ENCODE data around the gene MCU.
"Not testable (repeated sequence)": the region's sequence is repeated elsewhere in the genome, so short reads cannot be mapped to it uniquely, and the experiment has no call there.

The MCU gene

DNA sequence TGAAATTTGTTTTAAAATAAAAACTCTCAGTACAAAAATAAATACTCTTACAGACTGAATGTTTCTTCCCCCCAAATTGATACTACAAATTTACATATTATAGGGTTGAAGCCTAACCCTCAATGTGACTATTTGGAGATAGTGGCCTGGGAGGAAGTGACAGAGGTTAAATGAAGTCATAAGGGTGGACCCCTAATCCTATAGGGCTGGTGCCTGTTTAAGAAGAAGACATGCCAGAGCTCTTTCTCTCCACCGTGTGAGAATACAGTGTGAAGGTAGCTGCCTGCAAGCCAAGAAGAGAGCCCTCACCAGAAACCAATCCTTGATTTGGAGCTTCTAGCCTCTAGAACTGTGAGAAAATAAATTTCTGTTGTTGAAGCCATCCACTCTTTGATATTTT lies 67.6 kb downstream of the MCU start:
- no peak for DNase-seq (ENCODE audit: low read depth in 1 of 2, low spot score in 1 of 2)

DNA sequence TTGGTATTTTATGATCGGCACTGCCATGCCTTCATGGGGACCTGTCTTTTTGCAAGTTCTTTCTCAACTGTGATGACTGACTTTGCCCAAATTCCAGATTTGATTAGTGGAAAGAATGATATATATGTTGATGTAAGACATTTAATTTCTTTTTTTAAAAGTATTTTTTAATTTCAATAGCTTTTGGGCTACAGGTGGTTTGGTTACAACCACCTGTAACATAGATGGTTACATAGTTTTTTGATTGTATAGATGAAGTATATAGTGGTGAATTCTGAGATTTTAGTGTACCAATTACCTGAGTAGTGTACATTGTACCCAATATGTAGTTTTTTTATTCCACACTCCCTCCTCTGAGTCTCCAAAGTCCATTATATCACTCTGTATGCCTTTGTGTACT lies 69.6 kb downstream of the MCU start:
- no peak for DNase-seq (ENCODE audit: low read depth in 1 of 2, low spot score in 1 of 2)

DNA sequence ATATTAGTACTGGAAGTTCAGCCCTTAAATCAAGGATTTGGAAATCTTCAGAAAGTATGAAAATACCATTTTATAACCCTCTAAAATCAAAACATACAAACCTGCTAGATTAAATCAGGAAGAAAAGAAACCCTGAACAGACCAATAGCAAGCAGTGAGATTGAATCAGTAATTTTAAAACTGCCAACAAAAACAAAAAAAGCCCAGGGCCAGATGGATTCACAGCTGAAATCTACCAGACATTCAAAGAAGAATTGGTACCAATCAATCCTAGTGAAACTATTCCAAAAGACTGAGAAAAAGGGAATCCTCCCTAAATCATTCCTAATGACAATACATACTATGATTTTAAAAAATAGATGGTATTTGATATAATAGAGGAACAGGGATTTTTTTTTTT lies 70.1 kb downstream of the MCU start:
- DNase-seq (ENCODE audit: low read depth in 1 of 2, low spot score in 1 of 2), result no peak

DNA sequence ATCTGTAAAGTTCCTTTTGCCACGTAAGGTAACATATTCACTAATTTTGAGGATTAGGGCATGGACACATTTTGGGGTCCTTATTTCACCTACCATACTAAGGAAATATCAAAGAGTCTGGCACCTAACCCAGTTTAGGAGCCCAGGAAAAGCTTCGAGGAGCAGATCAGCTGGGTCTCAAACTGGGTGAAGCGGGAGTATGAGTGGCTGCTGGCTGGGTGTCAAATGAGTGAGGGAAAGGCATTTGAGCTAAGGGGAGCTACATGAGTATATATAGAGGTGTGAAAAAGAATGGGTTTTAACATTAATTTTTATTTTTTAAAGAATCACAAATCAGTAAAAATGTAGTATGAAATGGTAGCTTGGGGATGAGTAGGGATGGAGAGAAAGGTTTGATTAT lies 71.3 kb downstream of the MCU start:
- DNase-seq (ENCODE audit: low read depth in 1 of 2, low spot score in 1 of 2), result no peak

DNA sequence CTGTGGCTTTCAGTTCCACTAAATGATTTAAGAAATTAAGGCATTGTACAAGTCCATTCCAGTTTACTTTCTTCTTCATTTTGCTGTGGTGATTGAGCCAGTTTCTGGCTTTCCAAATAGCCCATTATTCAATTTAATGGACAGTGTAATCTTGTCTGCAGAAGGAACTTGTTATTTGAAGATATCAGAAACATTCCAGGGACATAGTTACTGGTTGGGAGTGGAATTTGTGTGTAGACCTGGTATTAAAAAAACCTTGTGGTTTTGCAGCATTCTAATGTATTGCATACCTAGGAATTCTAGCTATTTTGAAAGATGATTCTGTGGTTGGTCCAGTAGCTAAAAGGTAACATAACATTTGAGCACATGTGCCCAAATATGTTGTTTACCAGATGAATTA lies 72.2 kb downstream of the MCU start:
- no peak for DNase-seq (ENCODE audit: low read depth in 1 of 2, low spot score in 1 of 2)

DNA sequence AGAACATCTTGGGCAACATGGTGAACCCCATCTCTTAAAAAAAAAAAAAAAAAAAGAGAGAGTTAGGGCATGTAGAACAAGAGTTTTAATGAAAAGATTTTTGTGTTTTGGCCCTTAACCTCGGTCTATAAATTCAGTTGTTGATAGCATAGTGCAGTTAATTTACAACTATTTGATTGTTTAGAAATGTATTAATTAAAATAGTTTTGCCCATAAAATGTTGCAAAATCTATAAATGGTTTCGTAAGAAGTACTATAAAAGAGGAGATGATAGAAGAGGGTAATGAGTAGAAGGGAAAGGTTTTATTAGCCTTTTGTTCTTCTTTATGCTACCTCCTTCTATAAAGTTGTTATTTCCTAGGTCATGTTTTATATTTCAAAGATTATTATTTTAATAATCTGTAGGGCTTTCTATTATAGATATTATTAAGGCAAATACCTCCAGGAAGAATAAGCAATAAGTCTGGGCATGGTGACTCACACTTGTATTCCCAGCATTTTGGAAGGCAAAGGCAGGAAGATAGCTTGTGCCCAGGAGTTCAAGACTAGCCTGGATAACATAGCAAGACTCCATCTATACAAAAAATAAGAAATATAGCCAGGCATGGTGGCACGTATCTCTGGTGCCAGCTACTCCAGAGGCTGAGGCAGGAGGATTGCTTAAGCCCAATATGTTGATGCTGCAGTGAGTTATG lies 73.3 kb downstream of the MCU start:
- no peak for DNase-seq (ENCODE audit: low read depth in 1 of 2, low spot score in 1 of 2)

DNA sequence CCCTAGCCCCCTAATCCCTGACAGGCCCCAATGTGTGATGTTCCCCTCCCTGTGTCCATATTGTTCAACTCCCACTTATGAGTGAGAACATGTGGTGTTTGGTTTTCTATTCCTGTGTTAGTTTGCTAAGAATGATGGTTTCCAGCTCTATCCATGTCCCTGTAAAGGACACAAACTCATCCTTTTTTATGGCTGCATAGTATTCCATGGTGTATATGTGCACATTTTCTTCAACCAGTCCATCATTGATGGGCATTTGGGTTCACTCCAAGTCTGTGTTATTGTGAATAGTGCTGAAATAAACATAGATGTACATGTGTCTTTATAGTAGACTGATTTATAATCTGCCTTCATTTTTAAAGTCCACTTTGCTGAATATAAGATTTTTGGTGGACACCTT lies 79.3 kb downstream of the MCU start:
- DNase-seq (ENCODE audit: low read depth in 1 of 2, low spot score in 1 of 2), result not testable (repeated sequence)

DNA sequence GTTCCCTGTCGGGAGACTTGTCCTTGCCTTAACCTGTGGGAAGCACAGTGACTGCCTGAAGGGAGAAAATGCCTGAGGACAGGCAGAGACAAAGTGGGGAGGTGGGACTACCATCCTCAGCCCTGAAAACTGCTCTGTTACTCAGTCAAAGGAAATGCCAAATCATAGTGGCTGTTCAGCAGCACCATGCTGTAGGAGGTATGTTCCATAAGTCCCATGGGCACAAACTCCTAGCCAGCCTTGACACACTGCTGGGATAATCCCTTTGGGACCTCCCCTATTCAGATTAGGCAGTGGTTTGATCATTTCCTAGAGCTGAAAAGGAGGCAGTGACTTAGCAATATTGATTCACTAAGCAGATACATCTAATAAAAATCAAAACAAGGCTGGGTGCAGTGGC lies 80.1 kb downstream of the MCU start:
- no peak for DNase-seq (ENCODE audit: low read depth in 1 of 2, low spot score in 1 of 2)

DNA sequence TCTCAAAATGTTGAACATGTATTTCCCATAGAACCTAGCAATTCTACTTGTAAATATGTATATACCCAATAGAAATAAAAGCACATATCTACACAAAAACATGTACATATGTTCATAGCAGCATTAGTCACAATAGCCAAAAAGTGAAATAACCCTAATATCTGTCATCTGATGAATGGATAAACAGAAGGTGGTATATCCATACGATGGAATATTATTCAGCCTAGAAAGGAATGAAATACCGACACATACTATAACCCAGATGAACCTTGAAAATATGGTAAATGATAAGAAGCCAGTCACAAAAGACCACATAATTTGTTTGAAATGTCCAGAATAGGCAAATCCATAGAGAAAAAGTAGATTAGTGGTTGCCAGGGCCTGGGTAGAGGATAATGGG lies 87.9 kb downstream of the MCU start:
- no peak for DNase-seq (ENCODE audit: low read depth in 1 of 2, low spot score in 1 of 2)

DNA sequence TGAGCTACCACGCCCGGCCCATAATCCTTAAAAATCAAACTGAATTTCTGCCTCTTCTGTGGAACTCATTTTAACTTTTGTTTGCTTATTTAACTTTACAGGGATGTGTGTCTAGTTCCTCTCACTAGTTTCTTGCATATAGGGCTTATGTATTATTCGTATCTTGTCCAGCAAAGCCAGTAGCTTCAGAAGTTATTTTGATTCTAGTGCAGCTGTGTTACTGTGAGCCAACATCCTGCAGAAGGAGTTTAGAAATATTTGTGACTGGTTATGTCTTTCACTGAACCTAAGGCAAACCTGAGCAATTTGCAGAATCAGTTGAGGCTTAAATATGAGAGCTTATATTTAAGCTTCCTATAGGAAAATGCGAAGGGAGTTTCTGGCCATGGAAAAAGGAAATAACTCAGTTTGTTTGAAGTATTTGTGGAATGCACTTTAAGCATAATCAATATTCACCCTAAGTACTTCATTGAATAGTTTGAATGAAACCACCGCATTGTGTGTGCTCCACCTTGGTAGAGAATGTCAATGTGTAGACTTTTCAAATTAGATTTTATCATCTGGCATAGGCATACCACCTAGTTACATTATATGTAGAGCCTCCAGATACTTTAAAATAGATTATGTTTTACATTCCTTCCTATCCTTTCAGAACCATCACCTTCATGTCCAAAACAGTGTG lies 90.8 kb downstream of the MCU start:
- no peak for DNase-seq (ENCODE audit: low read depth in 1 of 2, low spot score in 1 of 2)

DNA sequence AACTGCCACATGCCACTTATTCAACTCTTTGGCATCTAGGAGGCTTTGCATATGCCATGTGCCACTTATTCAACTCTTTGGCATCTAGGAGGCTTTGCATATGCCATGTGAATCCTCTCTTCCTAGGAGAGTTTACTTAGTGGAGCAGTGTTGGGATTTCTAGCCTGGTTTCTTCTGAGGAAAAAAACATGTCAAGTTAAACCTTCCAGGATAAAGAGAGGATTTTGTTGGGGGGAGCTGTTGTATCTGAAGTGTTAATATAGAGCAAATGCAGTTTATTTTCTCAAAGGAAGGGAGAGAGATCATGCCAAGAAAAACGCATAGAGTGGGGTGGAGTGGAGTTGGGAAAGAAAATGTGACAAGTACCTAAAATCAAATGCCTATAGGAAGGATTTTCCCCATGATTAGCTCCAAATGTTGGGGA lies 91.5 kb downstream of the MCU start:
- DNase-seq (ENCODE audit: low read depth in 1 of 2, low spot score in 1 of 2), result no peak

DNA sequence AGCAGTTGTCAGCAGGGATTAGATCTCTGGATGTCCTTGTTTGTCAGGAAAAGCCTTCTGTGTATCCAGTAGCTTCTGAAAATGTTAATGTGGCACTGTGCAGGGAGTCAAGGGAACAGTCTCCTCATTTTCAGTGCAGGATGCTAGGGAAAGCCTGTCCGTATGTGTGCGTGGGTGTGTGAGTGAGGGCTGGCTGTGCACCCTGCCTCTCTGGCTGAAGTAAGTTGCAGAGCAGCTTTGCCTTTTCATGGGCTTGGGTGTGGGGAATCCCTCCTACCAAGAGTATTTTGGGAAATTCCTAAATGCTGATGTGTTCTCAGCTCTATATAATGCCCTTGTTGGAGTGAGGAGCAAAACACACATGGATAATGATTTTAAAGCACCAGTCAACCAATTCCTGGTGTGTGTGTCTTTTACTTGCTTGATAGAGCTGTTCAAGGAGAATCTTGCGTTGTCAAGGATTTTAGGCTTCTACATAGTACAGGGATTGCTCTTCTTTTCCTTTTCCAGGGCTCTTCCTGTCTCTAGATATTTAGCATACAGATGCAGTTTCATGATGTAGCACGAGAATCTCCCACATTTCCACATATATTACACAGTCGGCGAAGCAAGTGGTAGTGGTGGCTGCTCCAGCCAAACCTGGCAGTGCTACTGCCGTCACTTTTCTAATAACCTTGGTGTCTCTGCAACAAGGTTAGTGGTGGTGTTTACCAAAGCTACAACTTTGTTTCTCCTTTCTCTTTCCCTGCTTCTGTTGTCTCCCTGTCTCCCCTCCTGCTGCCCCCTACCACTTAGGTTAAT lies 92.8 kb downstream of the MCU start:
- DNase-seq (ENCODE audit: low read depth in 1 of 2, low spot score in 1 of 2), result no peak

DNA sequence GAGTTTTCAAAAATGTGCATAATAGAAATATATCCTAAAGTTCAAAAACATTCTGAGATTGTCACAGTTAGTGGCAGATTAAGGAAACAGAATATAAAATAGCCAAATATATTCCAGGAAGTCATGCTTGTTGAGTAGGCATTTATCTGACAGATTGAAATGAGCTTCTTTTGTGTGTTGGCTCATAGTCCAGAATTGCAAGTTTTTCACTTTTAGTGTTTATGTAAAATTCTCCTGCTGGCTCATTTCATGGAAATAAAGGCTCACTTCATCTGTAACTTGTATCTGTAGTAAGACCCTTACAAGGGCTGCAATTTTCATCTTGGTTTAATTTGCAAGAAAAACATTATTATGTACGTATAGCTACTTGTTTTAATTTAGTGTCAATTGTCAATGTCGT lies 93.5 kb downstream of the MCU start:
- DNase-seq (ENCODE audit: low read depth in 1 of 2, low spot score in 1 of 2), result no peak

DNA sequence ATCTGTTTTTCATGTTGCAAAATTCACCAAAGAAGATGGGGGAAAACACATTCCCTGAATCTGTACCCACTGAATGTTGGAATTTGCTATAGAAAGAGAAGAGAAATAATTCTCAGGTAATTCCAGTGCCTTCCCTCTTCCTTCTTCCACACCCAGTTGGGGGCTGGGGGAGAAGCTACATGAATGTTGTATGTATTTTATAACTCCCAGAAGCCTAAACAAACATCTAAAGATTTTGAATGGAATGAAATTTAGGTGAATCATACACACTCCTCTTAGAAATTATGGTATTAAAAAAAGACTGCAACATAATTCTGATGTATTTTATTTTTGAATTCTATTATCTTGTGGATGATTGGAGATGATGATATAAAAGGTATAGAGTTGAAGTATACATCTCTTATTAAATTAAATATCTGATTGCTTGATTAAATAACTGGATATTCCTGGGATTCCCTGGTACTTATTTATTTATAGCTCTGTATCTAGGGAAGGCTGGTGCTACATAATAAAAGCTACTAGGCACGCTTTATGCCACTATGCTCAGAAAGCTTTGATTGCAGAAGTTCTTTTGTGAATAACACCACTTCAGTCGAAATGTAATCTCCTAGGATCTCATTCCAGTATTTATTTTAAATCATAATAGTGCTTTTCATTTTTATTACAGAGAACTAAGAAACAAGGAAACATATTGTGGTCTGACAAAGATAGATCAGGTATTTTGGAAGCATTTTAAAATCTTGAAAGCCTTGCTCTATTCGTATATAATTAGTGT lies 98.5 kb downstream of the MCU start:
- no peak for DNase-seq (ENCODE audit: low read depth in 1 of 2, low spot score in 1 of 2)

DNA sequence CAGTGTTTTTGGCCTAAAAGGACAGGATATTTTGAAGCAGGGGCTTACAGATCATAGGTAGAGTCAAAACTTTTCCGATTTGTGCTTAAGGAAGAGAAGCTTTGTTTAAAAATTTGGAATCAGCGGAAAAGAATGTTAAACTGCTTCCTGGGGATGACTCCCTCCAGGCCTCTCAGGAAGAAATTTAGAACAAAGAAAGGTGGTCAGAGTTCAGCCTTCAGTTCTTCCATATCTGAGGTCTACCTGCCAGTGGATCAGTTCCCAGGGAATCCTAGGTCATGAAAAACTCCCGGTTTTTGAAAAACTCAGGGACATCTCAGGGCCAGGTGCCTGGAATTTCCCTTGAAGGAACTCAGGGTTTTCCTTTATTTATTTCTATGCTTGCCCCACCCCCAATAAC lies 100.3 kb downstream of the MCU start:
- no peak for DNase-seq (ENCODE audit: low read depth in 1 of 2, low spot score in 1 of 2)

DNA sequence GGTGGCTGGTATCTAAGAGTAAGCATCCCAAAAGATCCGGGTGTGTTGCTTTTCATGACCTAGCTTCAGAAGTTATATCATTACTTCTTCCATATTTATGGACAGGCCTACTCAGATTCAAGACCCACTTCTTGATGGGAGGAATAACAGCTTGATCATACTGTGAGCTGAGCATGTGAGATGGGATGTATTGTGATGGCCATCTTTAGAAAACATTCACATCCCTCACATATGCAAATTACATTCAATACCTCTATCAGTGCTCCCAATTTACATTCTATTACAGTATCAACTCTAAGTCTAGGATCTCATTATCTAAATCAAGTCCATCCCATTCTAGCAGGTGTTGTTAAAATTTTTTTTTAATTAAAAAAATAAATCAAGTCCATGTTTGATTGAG lies 101.8 kb downstream of the MCU start:
- DNase-seq (ENCODE audit: low read depth in 1 of 2, low spot score in 1 of 2), result no peak

DNA sequence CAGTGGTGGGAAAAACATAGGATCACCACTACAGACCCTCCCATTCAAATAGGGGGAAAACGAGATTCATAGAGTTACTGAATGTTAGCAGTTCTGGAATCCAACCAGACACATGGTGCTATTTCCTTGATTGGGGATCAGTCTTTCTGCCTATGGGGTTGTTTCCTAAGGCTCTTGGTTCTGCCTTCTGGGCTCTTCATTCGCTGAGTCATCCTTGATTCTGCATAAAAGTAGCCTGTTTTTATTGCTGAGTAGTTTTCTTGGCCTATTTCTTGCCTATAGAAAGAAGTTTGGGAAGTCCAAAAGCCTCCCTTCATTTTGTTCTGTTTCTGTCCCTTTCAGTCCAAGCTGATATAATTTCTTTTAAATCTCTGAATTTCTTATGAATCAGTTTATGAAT lies 102.3 kb downstream of the MCU start:
- DNase-seq (ENCODE audit: low read depth in 1 of 2, low spot score in 1 of 2), result no peak

DNA sequence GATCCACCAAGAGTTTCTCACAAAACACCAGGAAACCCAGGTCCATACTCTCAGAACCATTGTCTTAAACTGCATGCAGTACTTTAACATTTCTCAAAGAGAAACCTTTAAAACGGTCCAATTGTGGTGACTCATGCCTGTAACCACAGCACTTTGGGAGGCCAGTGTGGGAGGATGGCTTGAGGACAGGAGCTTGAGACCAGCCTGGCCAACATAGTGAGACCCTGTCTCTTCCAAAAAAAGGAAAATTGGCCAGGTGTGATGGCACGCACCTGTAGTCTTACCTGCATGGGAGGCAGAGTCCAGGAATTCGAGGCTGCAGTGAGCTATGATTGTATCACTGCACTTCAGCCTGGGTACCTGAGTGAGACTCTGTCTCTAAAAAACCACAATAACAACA lies 104.1 kb downstream of the MCU start:
- no peak for DNase-seq (ENCODE audit: low read depth in 1 of 2, low spot score in 1 of 2)

DNA sequence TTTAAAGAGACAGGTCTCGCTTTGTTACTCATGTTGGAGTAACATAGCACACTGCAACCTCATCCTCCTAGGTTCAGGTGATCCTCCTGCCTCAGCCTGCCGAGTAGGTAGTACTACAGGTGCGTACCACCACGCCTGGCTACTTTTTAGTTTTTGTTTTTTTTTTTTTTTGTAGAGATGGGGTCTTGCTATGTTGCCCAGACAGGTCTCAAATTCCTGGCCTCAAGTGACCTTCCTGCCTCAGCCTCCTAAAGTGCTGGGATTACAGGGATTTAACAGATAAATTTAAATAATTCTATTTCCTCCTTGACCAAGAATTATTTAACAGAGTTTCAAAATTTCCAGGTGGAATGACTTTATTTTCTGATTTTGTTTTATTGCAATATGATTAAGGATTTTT lies 104.6 kb downstream of the MCU start:
- DNase-seq (ENCODE audit: low read depth in 1 of 2, low spot score in 1 of 2), result no peak

DNA sequence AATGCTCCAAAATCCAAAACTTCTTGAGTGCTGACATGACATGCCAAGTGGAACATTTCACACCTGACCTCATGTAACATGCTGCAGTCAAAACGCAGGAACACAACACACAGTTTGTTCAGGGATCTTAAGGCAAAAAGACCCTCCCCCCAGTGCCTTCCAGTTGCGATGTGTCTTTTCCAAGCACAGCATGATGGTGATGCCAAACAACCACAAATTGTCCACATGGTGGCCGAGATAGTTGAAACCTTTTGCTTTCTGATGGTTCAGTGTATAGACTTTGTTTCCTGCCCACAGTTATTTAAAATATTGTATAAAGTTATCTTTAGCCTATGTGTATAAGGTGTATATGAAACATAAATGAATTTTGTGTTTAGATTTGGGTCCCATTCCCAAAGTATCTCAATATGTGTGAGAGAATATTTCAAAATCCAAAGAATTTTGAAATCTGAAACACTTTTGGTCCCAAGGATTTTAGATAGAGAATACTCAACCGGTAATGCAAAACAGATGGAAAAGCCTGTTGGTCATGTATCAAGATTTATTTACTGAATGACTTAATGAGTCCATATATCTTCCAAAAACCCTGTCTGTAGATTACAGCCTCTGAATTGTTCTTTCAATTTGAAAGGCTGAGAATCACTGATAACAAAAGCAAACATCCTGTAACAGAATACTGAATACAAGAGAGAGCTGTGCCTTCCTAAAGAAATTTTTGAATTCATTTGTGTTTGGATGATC lies 108.2 kb downstream of the MCU start:
- DNase-seq (ENCODE audit: low read depth in 1 of 2, low spot score in 1 of 2), result no peak

DNA sequence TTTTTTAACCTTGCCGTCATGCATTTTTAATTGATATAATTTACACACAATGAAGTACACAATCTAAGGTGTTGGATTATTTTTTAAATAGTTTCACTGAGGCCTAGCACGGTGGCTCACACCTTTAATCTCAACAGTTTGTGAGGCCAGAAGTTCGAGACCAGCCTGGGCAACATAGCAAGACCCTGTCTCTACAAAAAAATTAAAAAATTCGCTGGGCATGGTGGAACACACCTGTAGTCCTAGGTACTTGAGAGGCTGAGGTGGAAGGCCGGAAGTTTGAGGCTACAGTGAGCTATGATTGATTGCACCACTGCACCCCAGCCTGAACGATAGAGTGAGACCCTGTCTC lies 108.8 kb downstream of the MCU start:
- no peak for DNase-seq (ENCODE audit: low read depth in 1 of 2, low spot score in 1 of 2)

Measured in activated T-helper 1 cell treated with anti-CD3 and anti-CD28 coated beads, Interleukin-2, amount 50 U/mL, for 16 hours (primary cell).